ENCODE results near the gene CCDC116.
"Not testable (repeated sequence)": the region's sequence is repeated elsewhere in the genome, so short reads cannot be mapped to it uniquely, and the experiment has no call there.

CCDC116 gene

GRCh38 chr22:21605887-21606564, 26.5 kb upstream of the CCDC116 start:
- H3K4me1 ChIP-seq (ENCODE audit: low read length): peaks cover 19% of the 10 kb centered on the region
- TF ChIP-seq EZH2phosphoT487 (IDR thresholded peaks at IDR 0.05; ENCODE audit: low read depth) (no peak), CTCF (IDR thresholded peaks at IDR 0.05; ENCODE audit: low read depth, low read length) (no peak)
- no peaks in the 10 kb centered on the region for H3K27me3 ChIP-seq (ENCODE audit: low read depth, low read length)
- H3K4me3 ChIP-seq (ENCODE audit: low read length): no peak overlapping the region
- H3K79me2 ChIP-seq (ENCODE audit: low read length): peaks cover 96% of the 10 kb centered on the region
- no peak overlapping the region for H3K4me2 ChIP-seq (ENCODE audit: low read length)
- H2AFZ ChIP-seq (ENCODE audit: low read depth, low read length): no peak overlapping the region
- H3K9ac ChIP-seq (ENCODE audit: low read length): no peak overlapping the region
- peaks cover 77% of the 10 kb centered on the region for H4K20me1 ChIP-seq (ENCODE audit: insufficient read depth, low read length)
- H3K27ac ChIP-seq (ENCODE audit: low read length): no peak overlapping the region
- H3K9me3 ChIP-seq (ENCODE audit: insufficient read depth, low read length): no peaks in the 10 kb centered on the region
- H3K36me3 ChIP-seq (replicated peaks; ENCODE audit: low read depth, low read length): peaks cover 36% of the 10 kb centered on the region

- H3K27me3 ChIP-seq (ENCODE audit: low read depth, low read length): no peaks in the 10 kb centered on the region
- H3K36me3 ChIP-seq (replicated peaks; ENCODE audit: low read depth, low read length): peaks cover 43% of the 10 kb centered on the region
- no peak overlapping the region for H3K9ac ChIP-seq (ENCODE audit: low read length)
- H4K20me1 ChIP-seq (ENCODE audit: insufficient read depth, low read length): peaks cover 79% of the 10 kb centered on the region
- H3K27ac ChIP-seq (ENCODE audit: low read length): no peak overlapping the region
- peaks cover 96% of the 10 kb centered on the region for H3K79me2 ChIP-seq (ENCODE audit: low read length)
- no peaks in the 10 kb centered on the region for H3K9me3 ChIP-seq (ENCODE audit: insufficient read depth, low read length)
- no peak overlapping the region for H2AFZ ChIP-seq (ENCODE audit: low read depth, low read length)
- no peak for TF ChIP-seq CTCF (IDR thresholded peaks at IDR 0.05; ENCODE audit: low read depth, low read length)
- no peak for TF ChIP-seq EZH2phosphoT487 (IDR thresholded peaks at IDR 0.05; ENCODE audit: low read depth)
- H3K4me1 ChIP-seq (ENCODE audit: low read length): peaks cover 19% of the 10 kb centered on the region
- peak overlapping the region; percentile 31; the same call in 1 of the 2 replicates for H3K4me2 ChIP-seq (ENCODE audit: low read length)
- no peak overlapping the region for H3K4me3 ChIP-seq (ENCODE audit: low read length)
Observed at GRCh38 chr22:21606775-21607174, 25.8 kb upstream of the CCDC116 start.

- H3K27ac ChIP-seq (ENCODE audit: low read length); H3K4me2 ChIP-seq (ENCODE audit: low read length); H2AFZ ChIP-seq (ENCODE audit: low read depth, low read length); H3K9me3 ChIP-seq (ENCODE audit: insufficient read depth, low read length); H3K9ac ChIP-seq (ENCODE audit: low read length); H3K4me3 ChIP-seq (ENCODE audit: low read length); H3K27me3 ChIP-seq (ENCODE audit: low read depth, low read length): not testable (repeated sequence)
- peaks cover 53% of the 10 kb centered on the region for H3K36me3 ChIP-seq (replicated peaks; ENCODE audit: low read depth, low read length)
- H4K20me1 ChIP-seq (ENCODE audit: insufficient read depth, low read length): peaks cover 76% of the 10 kb centered on the region
- H3K79me2 ChIP-seq (ENCODE audit: low read length): peaks cover 95% of the 10 kb centered on the region
- H3K4me1 ChIP-seq (ENCODE audit: low read length): peaks cover 33% of the 10 kb centered on the region
Observed at GRCh38 chr22:21609556-21610157, 22.9 kb upstream of the CCDC116 start.

GRCh38 chr22:21611210-21611977, 21.2 kb upstream of the CCDC116 start:
- no peak overlapping the region for H3K9ac ChIP-seq (ENCODE audit: low read length)
- peaks cover 70% of the 10 kb centered on the region for H4K20me1 ChIP-seq (ENCODE audit: insufficient read depth, low read length)
- H3K4me2 ChIP-seq (ENCODE audit: low read length): no peak overlapping the region
- H3K79me2 ChIP-seq (ENCODE audit: low read length): peaks cover 93% of the 10 kb centered on the region
- H3K27me3 ChIP-seq (ENCODE audit: low read depth, low read length): no peaks in the 10 kb centered on the region
- TF ChIP-seq CTCF (IDR thresholded peaks at IDR 0.05; ENCODE audit: low read depth, low read length) (no peak), EZH2phosphoT487 (IDR thresholded peaks at IDR 0.05; ENCODE audit: low read depth) (no peak)
- no peak overlapping the region for H2AFZ ChIP-seq (ENCODE audit: low read depth, low read length)
- H3K4me3 ChIP-seq (ENCODE audit: low read length): no peak overlapping the region
- peaks cover 56% of the 10 kb centered on the region for H3K36me3 ChIP-seq (replicated peaks; ENCODE audit: low read depth, low read length)
- H3K27ac ChIP-seq (ENCODE audit: low read length): no peak overlapping the region
- peaks cover 35% of the 10 kb centered on the region for H3K4me1 ChIP-seq (ENCODE audit: low read length)
- H3K9me3 ChIP-seq (ENCODE audit: insufficient read depth, low read length): no peaks in the 10 kb centered on the region
